Measurements from ENCODE around the gene SPEF2. TPM values are rescaled to one million over a fixed set of nuclear protein-coding genes. Genes with fewer than 3 reads are reported as not detected.

Gene SPEF2
- total and polyA plus RNA-seq, 2 experiments from 2014 or later = 0.17 to 0.21 TPM

GRCh38 chr5:35668794-35669193 lies 51.1 kb downstream of the SPEF2 start:
- Mint-ChIP-seq H3K4me3 (no peak overlapping the region), H3K27ac (no peak overlapping the region), H3K4me1 (peaks cover 2% of the 10 kb centered on the region; the same call in 2 of the 3 replicates), H3K9me3 (no peaks in the 10 kb centered on the region), H3K36me3 (ENCODE audit: low read depth) (no peaks in the 10 kb centered on the region), H3K27me3 (ENCODE audit: insufficient read depth, low read depth, poor library complexity) (peaks cover 1% of the 10 kb centered on the region)
- no peaks in the 10 kb centered on the region for H3K27me3 ChIP-seq (ENCODE audit: insufficient read depth)
- H3K4me3 ChIP-seq = no peak overlapping the region
- TF ChIP-seq CTCF (conservative IDR thresholded peaks at IDR 0.05; ENCODE audit: low read depth in 2 of 2) (no peak), ETS1 (IDR thresholded peaks at IDR 0.05) (no peak), ZNF114 (CRISPR knock-in tag; IDR thresholded peaks at IDR 0.05) (no peak), NANOG (IDR thresholded peaks at IDR 0.05; ENCODE audit: borderline replicate concordance) (no peak)
- no peak for DNase-seq (ENCODE audit: low spot score)
- no peaks in the 10 kb centered on the region for H3K9me2 ChIP-seq (ENCODE audit: insufficient read depth)
- H3K4me1 ChIP-seq (ENCODE audit: insufficient read depth) = no peaks in the 10 kb centered on the region
- H3K79me2 ChIP-seq (replicated peaks; ENCODE audit: insufficient read depth) = no peaks in the 10 kb centered on the region
- H2AFZ ChIP-seq = no peak overlapping the region
- no peaks in the 10 kb centered on the region for H3F3A ChIP-seq (replicated peaks; ENCODE audit: low read depth)
- no peak overlapping the region for H3K4me2 ChIP-seq
- 0 out of 2 replicates have a peak, but pooled peaks cover 3% of the 10 kb centered on the region for H4K20me1 ChIP-seq (replicated peaks; ENCODE audit: insufficient read depth)
- no peak for ATAC-seq
- no peaks in the 10 kb centered on the region for H3K36me3 ChIP-seq (ENCODE audit: insufficient read depth)
- H3K27ac ChIP-seq (ENCODE audit: low read depth) = no peak overlapping the region

- Histone ChIP-seq H2AFZ (no peak overlapping the region), H3K9me2 (ENCODE audit: insufficient read depth) (no peaks in the 10 kb centered on the region), H3K27ac (ENCODE audit: low read depth) (no peak overlapping the region), H4K20me1 (replicated peaks; ENCODE audit: insufficient read depth) (0 out of 2 replicates have a peak, but pooled peaks cover 3% of the 10 kb centered on the region), H3K4me1 (ENCODE audit: insufficient read depth) (no peaks in the 10 kb centered on the region), H3K79me2 (replicated peaks; ENCODE audit: insufficient read depth) (no peaks in the 10 kb centered on the region), H3K27me3 (ENCODE audit: insufficient read depth) (no peaks in the 10 kb centered on the region), H3K36me3 (ENCODE audit: insufficient read depth) (no peaks in the 10 kb centered on the region), H3F3A (replicated peaks; ENCODE audit: low read depth) (no peaks in the 10 kb centered on the region), H3K4me2 (no peak overlapping the region), H3K4me3 (no peak overlapping the region)
- Mint-ChIP-seq H3K4me3 (no peak overlapping the region), H3K36me3 (ENCODE audit: low read depth) (no peaks in the 10 kb centered on the region), H3K9me3 (no peaks in the 10 kb centered on the region), H3K27me3 (ENCODE audit: insufficient read depth, low read depth, poor library complexity) (peaks cover 1% of the 10 kb centered on the region), H3K27ac (no peak overlapping the region), H3K4me1 (peaks cover 8% of the 10 kb centered on the region; the same call in 2 of the 3 replicates)
- DNase-seq (ENCODE audit: low spot score) = no peak
- ATAC-seq = no peak
- TF ChIP-seq POLR2AphosphoS5 (IDR thresholded peaks at IDR 0.05; ENCODE audit: low read depth) = no peak
- no peak for TF ChIP-seq JUNB (IDR thresholded peaks at IDR 0.05; ENCODE audit: unreplicated experiment)
- no peak for TF ChIP-seq ZNF331 (CRISPR knock-in tag; IDR thresholded peaks at IDR 0.05; ENCODE audit: low read depth)
- no peak for TF ChIP-seq CTCF (conservative IDR thresholded peaks at IDR 0.05; ENCODE audit: low read depth in 2 of 2)
- TF ChIP-seq ZNF462 (CRISPR knock-in tag; IDR thresholded peaks at IDR 0.05) = no peak
- TF ChIP-seq ZNF114 (CRISPR knock-in tag; IDR thresholded peaks at IDR 0.05) = no peak
- no peak for TF ChIP-seq CREB1 (CRISPR knock-in tag; IDR thresholded peaks at IDR 0.05; ENCODE audit: low read depth)
These were observed 54.1 kb downstream of the SPEF2 start for GRCh38 chr5:35671541-35672295.
